Prostate gland (tissue), 2 donors: ENCODE data around the gene CAPZB. TPM values are rescaled to one million over a fixed set of nuclear protein-coding genes. Genes with fewer than 3 reads are reported as not detected.

Experiments used
- DNase-seq: peaks from one replicate; pipeline ENCODE4 v3.0.0-alpha.2; 2019; ENCODE audit warnings: low spot score
- H3K27ac ChIP-seq, 2 donors: fragments of 200-600 bp; sonication (generic); 2 replicates each; pipeline ENCODE4 v1.5.1; 2017 to 2019
- H3K27me3 ChIP-seq: fragments of 200-600 bp; sonication (generic); replicated peaks from 2 replicates; pipeline ENCODE4 v1.5.1; 2019; ENCODE audit not compliant: insufficient read depth
- H3K36me3 ChIP-seq, 2 donors: fragments of 200-600 bp; sonication (generic); 1 replicate in 1 of 2; 2 replicates in 1 of 2; pipeline versions ENCODE4 v1.5.1 to v1.8.1; 2017 to 2019
- H3K4me1 ChIP-seq: fragments of 200-600 bp; sonication (generic); replicated peaks from 2 replicates; pipeline ENCODE4 v1.5.1; 2019
- H3K4me3 ChIP-seq, 2 donors: fragments of 200-600 bp; sonication (generic); 2 replicates each; pipeline ENCODE4 v1.5.1; 2017 to 2019
- H3K9me3 ChIP-seq: fragments of 200-600 bp; sonication (generic); 2 replicates; pipeline ENCODE4 v1.5.1; 2017
- CTCF ChIP-seq, 4 experiments: fragments of 200-600 bp in 2 of 4; fragments of 450-650 bp in 2 of 4; sonication (generic) in 2 of 4; IDR thresholded peaks; 1 replicate in 3 of 4; 2 replicates in 1 of 4; pipeline ENCODE4 v1.5.1; 2016 to 2019; ENCODE audit warnings: antibody characterized with exemption in 4 of 4, mild to moderate bottlenecking in 2 of 4, moderate library complexity in 2 of 4
- POLR2A ChIP-seq: fragments of 450-650 bp; IDR thresholded peaks from one replicate; pipeline ENCODE4 v1.6.1; 2016; ENCODE audit warnings: antibody characterized with exemption, mild to moderate bottlenecking
- POLR2AphosphoS5 ChIP-seq: sonication (generic); formaldehyde crosslinking; IDR thresholded peaks from one replicate; pipeline ENCODE4 v1.6.1; 2017; ENCODE audit warnings: antibody characterized with exemption
- WGBS: methylation state at CpG from one replicate; pipeline ENCODE4 v1.1.5; 2018; 5-methylcytosine and 5-hydroxymethylcytosine counted together
- intact Hi-C: fragments of 100-400 bp; cut with DNase I; formaldehyde crosslinking; loops from one replicate; pipeline ENCODE4 v1.14.2; 2022
- total RNA-seq, 2 donors: library from RNA; depleted of rRNA; stranded (reverse); fragments of >200 nt; gene quantifications; one replicate each; pipeline ENCODE4 v1.1.0, GENCODE V29; 2016

The CAPZB gene
- total RNA-seq, 2 donors from 2014 or later: 139 to 150 TPM

GRCh38 chr1:19333587-19334354, 151.6 kb downstream of the CAPZB start:
- Histone ChIP-seq H3K4me3 (no peak overlapping the region), H3K36me3 (peaks cover 0 to 3% of the 10 kb centered on the region in 2 donors), H3K9me3 (no peaks in the 10 kb centered on the region), H3K27ac (no peak overlapping the region), H3K4me1 (no peaks in the 10 kb centered on the region), H3K27me3 (no peaks in the 10 kb centered on the region)
- no peak for TF ChIP-seq POLR2A
- no peak for TF ChIP-seq POLR2AphosphoS5
- TF ChIP-seq CTCF (IDR thresholded peaks at IDR 0.05): no peak
- DNase-seq: no peak
- 82% methylated on average over 9 of the region's 9 CpGs for WGBS
- intact Hi-C loops: no loop called here

DNA sequence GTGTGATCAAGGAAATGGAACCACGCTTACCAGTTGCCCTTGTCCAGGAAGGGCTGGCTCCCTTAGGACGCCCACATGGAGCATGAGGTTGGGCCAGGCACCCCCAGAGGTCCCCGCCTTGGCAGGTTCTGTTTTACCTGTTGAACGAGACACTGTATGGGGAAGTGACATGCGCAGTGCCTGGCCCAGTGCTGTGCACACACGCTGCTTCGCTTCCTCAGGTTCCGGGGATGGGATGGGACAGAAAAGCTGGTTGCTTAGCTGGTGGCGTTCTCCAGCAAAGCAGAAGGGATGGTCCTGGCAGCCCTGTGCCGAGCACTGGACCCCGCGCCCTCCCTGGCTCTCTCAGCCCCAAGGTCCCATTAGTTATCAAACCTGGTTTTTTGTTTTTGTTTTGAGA, 152.5 kb downstream of the CAPZB start:
- peaks cover 0 to 3% of the 10 kb centered on the region in 2 donors for H3K36me3 ChIP-seq
- 92% methylated on average over 12 of the region's 12 CpGs for WGBS
- no peak overlapping the region for H3K27ac ChIP-seq
- no peak for TF ChIP-seq POLR2AphosphoS5
- no peak for TF ChIP-seq POLR2A
- no peak for TF ChIP-seq CTCF (IDR thresholded peaks at IDR 0.05)
- DNase-seq: no peak
- H3K4me3 ChIP-seq: no peak overlapping the region
- intact Hi-C loops: no loop called here
- no peaks in the 10 kb centered on the region for H3K27me3 ChIP-seq
- H3K4me1 ChIP-seq: no peaks in the 10 kb centered on the region
- no peaks in the 10 kb centered on the region for H3K9me3 ChIP-seq

DNA sequence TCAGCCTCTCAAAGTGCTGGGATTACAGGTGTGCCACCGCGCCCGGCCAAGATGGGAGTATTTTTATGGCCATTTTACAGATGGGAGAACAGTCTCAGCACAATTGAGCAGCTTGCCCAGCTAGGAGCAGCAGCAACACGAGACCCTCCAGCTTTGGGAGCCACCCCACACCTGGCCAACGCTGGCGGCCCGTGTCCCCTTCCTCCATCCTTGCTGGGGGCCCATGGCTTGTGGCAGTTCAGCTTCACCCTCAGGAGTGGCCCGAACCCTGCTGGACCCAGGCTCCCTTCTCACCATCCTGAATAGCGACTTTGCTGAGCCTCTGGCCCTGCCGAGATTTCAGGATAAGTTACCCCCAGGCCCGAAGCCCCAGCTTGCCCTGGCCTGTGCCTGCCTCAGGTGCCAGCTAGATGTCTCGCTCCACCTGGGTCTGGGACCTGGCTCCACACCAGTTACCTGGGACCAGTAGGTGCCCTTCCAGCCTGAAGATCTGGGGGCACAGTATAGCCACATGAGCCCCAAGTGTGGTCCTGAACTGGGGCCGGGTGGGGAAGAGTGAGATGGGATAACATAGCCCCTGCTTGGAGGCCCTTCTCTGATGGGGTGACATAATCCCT, 154.0 kb downstream of the CAPZB start:
- Histone ChIP-seq H3K4me1 (no peaks in the 10 kb centered on the region), H3K27me3 (no peaks in the 10 kb centered on the region), H3K9me3 (no peaks in the 10 kb centered on the region), H3K4me3 (no peak overlapping the region), H3K27ac (no peak overlapping the region), H3K36me3 (peaks cover 0 to 3% of the 10 kb centered on the region in 2 donors)
- 91% methylated on average over 8 of the region's 13 CpGs for WGBS
- no peak for TF ChIP-seq POLR2A
- no peak for TF ChIP-seq POLR2AphosphoS5
- TF ChIP-seq CTCF (IDR thresholded peaks at IDR 0.05): no peak
- intact Hi-C loops: no loop called here
- DNase-seq: no peak

DNA sequence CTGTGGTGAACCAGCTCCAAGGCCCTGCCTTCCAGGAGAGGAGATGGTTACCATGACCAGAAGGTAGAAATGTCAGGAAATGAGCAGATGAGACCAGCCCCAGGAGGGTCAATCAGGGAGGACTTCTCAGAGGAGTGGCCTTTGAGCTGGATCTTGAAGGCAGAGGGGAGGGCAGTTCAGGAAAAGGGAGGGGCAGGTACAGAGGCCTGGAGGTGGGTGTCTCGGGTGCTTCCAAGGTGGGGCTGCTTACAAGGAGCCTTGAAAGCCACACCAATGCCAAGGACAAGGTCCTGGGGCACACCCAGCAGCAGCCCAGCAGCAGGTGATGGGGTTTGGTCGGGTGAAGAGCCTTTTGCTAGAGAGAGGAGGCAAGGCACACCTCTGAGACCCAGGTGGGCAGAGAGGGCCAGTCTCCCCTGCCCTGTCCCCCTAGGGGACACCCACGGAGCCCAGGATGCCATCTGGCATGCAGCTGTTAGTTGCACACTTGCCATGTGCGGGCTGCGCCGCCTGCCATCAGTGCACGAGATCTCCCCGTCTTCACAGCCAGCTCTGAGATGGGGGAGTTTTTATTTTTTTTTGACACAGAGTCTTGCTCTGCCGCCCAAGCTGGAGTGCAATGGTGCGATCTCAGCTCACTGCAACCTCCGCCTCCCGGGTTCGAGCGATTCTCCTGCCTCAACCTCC, 154.7 kb downstream of the CAPZB start:
- no peak for DNase-seq
- H3K36me3 ChIP-seq: peaks cover 0 to 3% of the 10 kb centered on the region in 2 donors
- no peaks in the 10 kb centered on the region for H3K4me1 ChIP-seq
- H3K27me3 ChIP-seq: no peaks in the 10 kb centered on the region
- 91% methylated on average over 14 of the region's 14 CpGs for WGBS
- TF ChIP-seq POLR2AphosphoS5: no peak
- TF ChIP-seq CTCF (IDR thresholded peaks at IDR 0.05): no peak
- no peak for TF ChIP-seq POLR2A
- H3K9me3 ChIP-seq: no peaks in the 10 kb centered on the region
- intact Hi-C loops: no loop called here
- no peak overlapping the region for H3K27ac ChIP-seq
- H3K4me3 ChIP-seq: no peak overlapping the region
